GM19372 (cell line): ENCODE measurements around the gene NOS1AP.

ENCODE experiments used
- ATAC-seq: cut with Tn5 transposase; IDR thresholded peaks from one replicate; pipeline ENCODE4 v1.9.1; 2021; ENCODE audit warnings: mild to moderate bottlenecking, low read depth, moderate library complexity; ENCODE audit not compliant: unreplicated experiment

The NOS1AP gene

DNA sequence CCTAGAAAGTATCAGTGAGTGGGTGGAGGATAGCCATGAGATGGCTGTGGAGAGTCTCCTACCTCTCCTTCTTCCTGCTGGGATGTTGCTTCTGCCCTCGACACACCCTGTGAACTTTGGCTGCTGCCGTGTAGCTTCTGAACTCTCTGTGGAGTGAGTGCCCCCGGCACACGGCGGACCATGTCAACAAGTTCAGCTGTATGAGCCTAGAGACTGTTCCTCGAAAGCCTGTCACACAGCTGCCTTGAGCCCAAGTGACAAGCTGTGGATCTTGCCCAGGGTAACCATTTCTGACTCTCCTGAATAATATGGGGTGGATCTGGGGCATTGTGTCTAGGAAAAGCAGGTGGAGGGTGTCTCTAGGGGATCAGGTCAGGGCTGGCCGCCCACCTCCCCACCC is 143.2 kb downstream of the NOS1AP start:
- no peak for ATAC-seq

DNA sequence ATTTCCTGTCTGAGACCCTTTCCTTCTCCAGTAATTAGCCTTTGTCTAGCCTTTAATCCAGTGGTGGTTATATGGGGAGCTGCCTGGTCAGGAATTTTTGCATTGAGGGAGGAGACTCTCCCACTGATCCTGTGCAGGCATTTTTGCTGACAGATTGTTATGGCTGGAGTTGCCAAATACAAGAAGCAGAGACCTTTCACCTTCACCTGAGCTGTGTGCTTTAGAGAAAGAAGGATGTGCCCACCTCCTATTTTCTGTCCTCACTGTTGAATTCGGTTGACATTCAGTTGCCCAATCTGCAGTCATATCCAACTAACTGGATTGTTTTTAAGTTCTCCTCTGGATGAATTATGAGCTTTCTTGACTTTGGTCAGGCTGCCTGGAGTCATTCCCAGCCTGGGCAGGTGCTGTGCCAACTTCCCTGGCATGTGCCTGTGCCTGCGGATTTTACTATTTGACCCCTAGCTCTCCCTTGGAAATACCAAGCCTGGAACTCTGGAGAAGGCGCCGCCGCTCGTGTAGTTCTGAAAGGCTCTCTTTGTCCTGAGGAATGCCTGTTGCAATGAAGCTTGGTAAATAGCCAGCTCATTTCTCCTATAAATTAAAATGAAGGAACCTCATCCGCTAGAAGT is 143.9 kb downstream of the NOS1AP start:
- no peak for ATAC-seq

DNA sequence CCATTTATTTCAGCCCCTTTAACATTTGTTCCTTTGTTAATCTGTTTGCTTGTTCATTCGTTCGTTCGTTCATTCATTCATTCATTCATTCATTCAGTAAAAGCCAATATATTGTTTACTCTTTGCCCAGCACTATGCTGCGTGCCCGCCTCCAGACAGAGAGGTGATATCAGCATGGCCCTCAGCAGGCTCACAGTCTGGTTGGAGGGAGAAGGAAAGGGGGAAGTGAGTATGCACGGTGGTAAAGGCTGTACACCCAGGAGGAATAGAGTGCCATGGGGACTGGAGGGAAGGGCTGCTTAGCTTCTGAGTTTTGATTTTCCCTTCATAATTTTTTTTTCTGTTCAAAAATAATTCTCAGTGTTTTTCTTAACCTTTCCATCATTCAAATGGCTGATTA is 144.7 kb downstream of the NOS1AP start:
- ATAC-seq = no peak

DNA sequence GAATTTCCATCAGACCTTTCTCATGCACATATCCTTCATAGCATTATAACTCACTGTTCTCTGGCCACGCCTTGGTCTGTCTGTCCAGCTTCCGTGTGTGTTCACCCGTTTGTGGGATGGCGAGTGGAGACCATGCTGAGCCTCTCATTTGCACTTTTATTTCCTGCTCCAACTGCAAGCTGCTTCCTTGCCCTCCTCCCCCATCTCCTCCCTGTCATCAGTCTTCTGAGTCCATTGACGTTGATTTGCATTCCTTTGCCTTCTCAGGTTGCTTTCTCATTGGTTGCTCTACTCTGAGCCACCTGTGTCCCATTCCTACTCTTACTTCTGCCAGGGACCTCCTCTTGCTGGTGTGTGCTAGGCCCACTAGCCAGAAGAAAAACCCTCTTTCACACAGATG is 146.4 kb downstream of the NOS1AP start:
- ATAC-seq = no peak

DNA sequence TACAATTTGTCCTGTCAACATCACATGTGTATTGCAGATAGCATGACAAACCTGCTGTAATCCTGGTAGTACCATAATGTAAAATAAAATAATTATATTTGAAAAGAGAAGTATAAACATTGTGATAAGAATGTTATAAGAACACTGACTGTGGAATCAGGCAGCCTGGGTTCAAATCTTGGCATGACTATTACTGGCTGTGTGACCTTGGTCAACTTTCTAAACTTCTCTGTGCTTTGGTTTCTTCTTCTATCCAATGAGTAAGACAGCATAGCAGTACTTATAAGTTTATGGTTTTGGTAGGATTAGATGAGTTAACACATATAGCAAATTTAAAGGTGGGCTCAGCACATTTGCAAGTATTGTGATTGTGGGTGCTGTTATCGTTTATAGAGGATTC is 147.1 kb downstream of the NOS1AP start:
- no peak for ATAC-seq

DNA sequence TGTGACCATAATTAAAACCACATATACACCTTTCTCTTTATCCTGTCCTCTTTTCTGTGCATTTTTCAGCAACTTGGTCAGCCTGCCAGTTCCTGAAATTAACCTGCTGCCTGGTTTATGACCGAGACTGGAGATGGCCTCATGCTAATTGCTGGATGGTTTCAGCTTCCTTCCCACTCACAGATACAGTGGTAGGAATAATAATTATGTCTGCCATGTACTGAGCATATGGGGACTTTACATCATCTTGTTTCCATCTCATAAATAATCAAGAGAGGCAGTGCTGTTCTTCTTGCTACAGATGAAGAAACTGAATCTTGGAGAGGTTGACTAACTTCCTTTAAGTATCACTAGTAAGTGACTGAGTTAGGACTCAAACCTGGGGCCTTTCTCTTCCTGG is 148.2 kb downstream of the NOS1AP start:
- ATAC-seq = no peak

DNA sequence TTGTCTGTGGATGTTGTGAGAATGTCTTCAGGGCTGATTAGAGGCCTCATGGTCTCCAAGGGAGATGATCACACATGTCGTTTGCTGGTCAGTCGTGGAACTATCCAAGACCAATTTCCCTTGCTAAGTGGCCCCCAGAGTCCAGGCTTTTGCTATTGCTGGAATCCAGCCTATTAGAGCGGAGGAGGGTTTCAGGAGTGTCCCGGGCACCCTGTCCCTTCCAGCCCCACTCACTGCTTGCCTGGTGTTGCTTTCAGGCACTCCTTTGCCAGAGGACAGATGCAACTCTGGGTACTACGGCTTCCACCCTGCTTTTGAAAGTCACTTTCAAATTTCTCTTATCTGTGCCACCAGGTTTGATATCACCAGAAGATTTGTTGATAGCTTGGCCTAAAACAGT is 149.1 kb downstream of the NOS1AP start:
- ATAC-seq = no peak

DNA sequence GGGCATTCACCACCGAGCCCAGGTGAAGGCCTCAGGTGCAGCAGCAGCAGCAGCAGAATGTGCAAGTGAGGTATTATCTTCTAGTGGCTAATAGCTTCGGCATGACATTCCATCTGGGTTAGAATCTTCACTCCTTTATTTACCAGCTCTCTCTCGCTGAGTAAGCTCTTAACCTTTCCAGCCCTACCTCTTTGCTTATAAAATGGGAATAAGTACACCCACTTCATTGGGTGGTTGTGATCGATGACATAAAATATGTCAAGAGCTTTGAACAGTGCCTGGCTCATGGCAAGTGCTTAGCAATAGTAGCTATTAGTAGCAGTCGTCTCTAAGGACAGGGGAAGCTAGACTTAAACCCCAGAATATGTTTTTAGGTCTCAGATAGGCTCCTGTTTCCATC is 149.5 kb downstream of the NOS1AP start:
- no peak for ATAC-seq

DNA sequence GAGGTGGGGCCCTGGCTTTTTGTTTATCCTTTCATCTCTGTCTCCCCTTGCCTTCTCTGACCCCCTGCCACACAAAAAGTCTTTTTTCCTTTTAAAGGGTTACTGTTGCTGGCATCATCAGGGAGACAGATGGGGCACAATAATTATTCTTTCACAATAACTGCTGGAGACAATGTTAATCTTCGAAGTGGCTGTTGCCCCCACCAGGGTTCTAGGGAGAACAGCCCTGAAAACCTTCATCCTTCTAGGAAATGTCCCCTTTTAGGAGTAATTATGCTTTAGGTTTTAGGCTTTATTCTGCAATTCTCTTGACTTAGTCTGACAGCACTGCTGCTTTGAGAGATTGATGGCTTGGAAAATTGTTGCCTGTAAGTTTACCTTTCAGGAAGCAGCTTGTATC is 150.0 kb downstream of the NOS1AP start:
- ATAC-seq = no peak

DNA sequence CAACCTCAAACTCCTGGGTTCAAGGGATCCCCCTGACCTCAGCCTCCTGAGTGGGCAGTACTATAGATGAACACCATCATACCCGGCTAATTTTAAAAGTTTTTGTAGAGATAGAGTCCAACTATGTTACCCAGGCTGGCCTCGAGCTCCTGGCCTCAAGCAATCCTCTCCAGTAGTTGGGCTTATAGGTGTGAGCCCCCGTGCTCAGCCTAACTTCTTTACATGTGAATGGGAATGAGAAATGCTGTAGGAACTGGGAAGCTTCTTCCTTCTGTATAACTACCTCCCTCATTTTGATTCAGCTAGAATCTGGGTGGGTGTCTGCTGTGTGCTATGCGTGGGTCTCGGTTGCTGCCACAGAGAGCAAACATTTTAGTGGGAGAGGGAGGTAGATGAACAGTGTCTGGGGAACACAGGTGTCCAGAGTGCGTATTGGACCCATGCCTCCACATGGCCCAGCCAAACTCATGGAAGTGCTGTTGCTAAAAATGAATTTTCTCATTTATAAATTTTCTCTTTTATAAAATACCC is 150.6 kb downstream of the NOS1AP start:
- no peak for ATAC-seq

DNA sequence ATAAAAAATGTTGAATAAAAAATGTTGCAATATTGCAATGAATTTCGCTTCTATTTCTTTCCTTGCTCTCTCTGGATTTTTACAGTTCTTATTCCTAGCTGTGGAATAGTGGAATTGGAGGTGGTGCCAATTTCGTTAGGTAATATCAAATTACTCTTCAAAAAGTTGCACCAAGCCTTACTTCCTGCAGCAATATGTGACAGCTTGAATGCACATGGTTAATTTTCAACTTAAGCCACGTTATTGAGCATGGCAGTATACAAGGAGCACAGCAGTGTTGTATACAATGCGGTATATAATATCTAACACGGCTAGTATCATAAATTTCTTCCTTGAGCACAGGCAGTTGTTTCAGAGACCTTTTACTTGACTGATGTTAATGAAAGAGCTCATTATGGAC is 152.5 kb downstream of the NOS1AP start:
- no peak for ATAC-seq

DNA sequence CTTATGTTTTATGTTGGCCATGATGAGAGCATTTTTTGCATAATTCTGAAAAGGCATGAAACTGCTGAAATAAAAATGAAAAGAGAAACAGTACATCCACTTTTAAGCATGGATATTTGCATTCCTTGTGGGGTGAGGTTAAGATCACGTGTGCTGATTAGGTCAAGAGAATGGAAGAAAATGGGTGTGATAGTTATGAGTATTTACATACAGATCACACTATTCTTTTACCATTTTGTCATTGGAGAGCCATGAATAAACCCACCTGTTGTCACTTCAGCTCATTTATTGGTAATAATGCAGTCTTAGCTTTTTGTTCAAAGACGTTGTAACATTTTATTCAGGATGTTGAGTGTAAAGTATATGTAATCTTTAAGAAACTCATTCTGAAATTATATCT is 153.2 kb downstream of the NOS1AP start:
- ATAC-seq = no peak

DNA sequence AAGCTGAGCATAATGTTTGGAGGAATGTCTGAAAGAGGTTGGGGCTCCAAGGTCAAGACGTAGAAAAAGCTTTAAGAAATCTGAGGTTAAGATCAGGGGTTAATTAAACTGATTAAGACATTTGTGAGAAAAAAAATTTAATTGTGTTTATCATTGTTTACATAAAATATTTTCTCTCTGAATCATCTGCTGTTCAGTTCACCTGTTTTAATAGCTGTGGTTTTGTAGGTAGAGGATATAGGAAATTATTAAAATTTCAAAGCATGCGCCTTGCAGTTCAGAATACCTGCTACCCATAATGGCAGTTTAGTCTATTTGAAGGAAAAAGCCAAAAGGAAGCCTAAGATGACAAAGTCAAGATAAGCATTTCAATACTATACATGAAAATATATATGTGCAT is 154.0 kb downstream of the NOS1AP start:
- ATAC-seq = no peak

DNA sequence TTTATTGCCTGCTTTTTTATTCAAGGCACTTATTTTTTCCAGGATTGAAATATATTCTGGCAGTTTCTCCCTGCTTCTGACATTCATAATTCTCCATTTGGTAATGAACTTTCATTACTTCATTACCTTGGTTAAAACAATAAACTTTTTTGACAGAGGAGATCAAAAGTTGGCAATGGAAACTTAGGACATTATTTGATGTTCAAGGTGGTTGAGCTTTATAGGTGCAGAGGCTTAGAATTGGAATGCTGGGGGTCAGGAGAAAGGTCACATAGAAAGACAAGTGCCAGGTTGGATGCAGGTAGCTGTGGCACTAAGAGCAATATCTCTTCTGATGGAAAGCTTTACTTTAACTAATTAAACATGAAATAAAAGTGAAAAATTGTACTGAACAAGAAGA is 154.8 kb downstream of the NOS1AP start:
- ATAC-seq = no peak

DNA sequence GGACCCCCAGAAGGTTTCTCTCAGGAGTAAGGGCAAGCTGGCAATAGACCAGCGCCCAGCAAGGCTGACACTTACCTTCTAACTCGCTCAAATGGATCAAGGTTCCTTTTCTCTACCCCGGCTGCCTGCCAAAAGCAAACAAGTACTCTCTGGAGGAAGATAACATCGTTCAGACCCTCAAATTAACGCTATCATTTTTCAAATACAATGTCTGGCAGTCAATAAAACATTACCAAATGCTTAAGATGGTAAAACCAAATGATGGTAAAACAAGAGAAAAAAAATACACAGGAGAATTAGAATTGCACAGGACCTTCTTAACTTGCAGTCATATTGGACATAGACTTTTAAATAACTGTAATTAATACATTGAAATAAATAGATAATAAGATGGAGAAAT is 159.1 kb downstream of the NOS1AP start:
- no peak for ATAC-seq

DNA sequence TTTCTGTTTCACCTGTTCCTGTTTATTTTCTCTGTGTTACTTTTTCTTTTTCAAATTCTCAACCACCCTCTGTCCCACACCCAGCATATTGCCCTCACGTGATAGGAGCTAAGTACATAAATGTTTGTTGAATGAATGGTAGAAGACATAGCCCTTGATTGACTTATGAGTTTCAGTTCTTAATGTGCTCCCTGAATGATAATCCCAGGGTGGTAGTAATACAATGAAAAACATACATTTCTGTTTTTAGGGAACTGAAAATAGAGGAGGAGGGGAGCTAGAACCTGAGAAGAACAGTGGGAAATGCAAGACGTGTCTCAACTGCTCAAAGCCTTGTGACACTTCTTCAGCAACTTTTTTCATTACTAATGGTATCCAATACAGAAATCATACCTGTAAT is 160.1 kb downstream of the NOS1AP start:
- ATAC-seq = no peak

DNA sequence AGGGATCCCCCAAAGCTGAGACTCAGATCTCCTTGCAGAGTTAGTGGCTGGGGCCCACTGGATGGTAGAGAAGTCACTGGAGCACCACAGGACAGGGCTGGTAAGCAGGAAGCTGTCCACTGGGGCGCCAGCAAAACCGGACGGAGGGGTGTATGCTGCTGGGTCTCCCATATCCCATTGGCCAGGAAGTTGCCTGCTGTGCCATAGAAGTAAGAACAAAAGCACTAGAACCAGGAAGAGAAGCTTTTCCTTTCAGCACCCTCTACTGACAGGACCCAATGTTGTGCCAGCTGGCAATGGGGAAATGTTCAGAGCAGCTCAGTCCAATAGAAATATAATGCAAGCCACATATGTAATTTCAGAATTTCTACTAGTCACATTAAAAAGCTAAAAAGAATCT is 160.6 kb downstream of the NOS1AP start:
- no peak for ATAC-seq

DNA sequence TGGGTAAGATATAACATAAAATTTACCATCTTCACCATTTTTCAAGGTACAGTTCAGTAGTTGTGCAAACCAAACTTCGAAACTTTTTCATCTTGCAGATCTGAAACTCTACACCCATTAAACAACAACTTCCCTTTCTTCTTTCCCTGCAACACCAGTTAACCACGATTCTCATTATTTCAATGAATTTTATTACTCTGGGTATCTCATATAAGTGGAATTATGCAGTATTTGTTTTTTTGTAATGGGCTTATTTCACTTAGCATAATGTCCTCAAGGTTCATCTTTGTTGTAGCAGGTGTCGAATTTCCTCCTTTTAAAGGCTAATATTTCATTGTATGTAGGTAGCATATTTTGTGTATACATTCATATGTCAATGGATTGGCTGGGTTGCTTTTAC is 161.0 kb downstream of the NOS1AP start:
- ATAC-seq = no peak

DNA sequence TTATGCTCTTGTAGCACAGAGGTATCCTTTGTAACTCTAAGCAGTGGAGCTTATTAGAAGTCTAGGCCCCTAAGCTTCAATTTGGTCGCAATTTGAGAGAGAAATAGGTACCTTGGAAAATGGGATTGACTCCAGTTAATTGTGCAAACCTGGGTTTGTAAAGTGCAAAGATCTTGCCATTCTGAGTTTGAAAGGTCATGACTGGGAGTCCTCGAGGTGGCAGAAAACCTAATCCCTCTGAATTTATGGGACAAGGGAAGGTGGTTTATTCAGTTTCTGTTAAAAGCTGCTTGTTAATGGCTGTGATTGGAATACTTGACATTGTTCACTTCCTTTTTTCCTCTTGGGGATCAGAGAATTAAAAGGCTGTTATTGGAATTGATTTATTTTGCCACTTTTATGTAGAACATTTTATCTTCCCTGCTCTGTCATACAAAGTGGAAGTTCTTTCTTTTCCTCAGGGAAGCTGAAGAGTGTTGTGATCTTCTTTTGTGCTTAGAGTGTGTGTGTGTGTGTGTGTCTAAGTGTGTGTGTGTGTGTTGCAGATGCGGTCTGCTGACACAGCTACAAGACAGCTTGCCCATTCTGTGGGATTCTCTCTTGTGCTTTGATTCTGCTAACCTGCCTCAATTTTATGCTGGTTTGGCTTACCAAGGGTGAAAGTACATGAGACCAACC is 162.7 kb downstream of the NOS1AP start:
- ATAC-seq = no peak

DNA sequence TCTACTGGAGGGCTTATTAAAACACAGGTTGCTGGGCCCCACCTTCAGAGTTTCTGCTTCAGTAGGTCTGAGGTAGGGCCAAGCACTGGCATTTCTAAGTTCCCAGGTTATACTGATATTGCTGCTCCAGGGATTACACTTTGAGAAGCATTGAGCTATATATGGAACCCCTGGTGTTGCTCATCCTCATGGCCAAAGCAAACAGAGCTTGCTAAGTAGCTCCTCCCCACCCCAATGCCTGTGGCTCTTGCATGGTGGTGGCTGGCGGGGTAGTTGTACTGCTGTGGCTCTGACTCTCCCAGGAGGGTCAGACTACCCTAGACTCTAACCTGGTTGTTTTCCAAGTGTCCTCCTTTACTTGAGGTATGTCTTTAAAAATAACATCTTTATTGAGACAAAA is 163.6 kb downstream of the NOS1AP start:
- no peak for ATAC-seq

DNA sequence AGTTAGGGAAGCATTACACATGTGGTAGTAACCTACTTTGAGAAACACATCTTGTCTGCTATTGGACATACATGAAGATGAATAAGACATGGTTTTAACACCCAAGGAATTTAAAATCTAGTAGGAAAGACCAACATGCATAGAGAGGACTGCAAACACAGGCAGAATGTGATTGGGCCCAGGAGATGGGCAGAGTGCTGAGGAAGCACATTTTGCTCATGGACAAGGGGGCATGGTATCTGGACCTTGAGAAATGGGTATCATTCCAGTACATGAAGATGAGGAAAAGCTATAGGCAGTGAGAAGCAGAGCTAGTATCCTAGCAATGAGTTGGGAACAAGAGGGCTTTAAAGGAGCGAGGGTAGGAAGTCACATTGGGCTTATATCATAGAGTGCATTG is 164.4 kb downstream of the NOS1AP start:
- no peak for ATAC-seq

DNA sequence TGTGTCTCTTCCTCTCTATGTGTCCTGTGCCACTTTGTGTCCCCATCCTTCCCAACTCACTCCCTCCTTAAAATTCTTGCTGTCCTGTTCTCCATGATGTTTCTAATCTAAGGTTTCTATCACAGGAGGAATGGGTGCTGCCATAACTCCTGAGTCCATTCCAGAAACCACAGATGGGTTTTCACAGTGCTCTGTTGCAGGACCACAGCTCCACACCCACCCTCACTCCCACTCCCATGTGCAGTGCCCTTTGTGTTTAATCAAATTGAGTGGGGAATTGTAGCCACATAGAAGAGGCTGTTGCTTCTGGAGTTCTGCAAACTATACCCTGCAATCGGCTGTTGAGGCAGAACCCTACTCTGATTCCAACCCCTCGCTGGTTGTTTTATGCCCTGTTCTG is 165.1 kb downstream of the NOS1AP start:
- no peak for ATAC-seq
